GM12878 (cell line): ENCODE results near the gene SLC17A8. TPM values are rescaled to one million over a fixed set of nuclear protein-coding genes. Genes with fewer than 3 reads are reported as not detected.

Experiments used
- CTCF ChIP-seq, 3 experiments: IDR thresholded peaks in 2 of 3; conservative IDR thresholded peaks in 1 of 3; 2 replicates each; pipeline ENCODE4 v1.5.1; 2011; ENCODE audit warnings: low read depth in 3 of 3, low read length in 3 of 3, mild to moderate bottlenecking in 3 of 3, control low read depth in 2 of 3, moderate library complexity in 2 of 3, inconsistent platforms in 1 of 3, mixed read lengths in 1 of 3; ENCODE audit not compliant: control insufficient read depth in 2 of 3, insufficient read depth in 1 of 3; ENCODE audit errors: extremely low read depth in 1 of 3
- SKIL ChIP-seq: fragments of 450-650 bp; IDR thresholded peaks from 2 replicates; pipeline ENCODE4 v1.6.1; 2017; ENCODE audit warnings: mild to moderate bottlenecking, low read depth, inconsistent platforms; ENCODE audit not compliant: poor library complexity, severe bottlenecking
- SMAD5 ChIP-seq: IDR thresholded peaks from 2 replicates; pipeline ENCODE4 v1.6.1; 2016; ENCODE audit warnings: antibody characterized with exemption, low read depth
- SRF ChIP-seq, 2 experiments: IDR thresholded peaks; 2 replicates each; pipeline ENCODE4 v1.6.1; 2011; ENCODE audit warnings: low read depth in 2 of 2, low read length in 2 of 2, mild to moderate bottlenecking in 1 of 2, moderate library complexity in 1 of 2
- polyA plus RNA-seq, 11 experiments: library from polyadenylated mRNA; depleted of rRNA in 4 of 11; unstranded in 6 of 11; stranded (reverse) in 5 of 11; fragments of >200 nt; fragmentation: Nextera tagmentation in 4 of 11; fragmentation: Illumina TruSeq in 1 of 11; extraction: Ambion mirVana in 4 of 11; extraction: Trizol in 1 of 11; gene quantifications; 1 replicate in 1 of 11; 2 replicates in 10 of 11; pipeline versions ENCODE4 v1.2.1 to v1.2.3, GENCODE V29; 2011 to 2016; ENCODE audit warnings: inconsistent platforms in 2 of 11, missing spikeins in 2 of 11, low read depth in 1 of 11
- total RNA-seq, 4 experiments: library from RNA; depleted of rRNA in 3 of 4; stranded (reverse); fragments of >200 nt in 3 of 4; fragmentation: Illumina TruSeq in 1 of 4; extraction: Trizol in 1 of 4; gene quantifications; 2 replicates each; pipeline versions ENCODE4 v1.2.1 to v1.2.3, GENCODE V29; 2013 to 2021
- TF ChIP-seq, protein P1 (sequence below): fragments of 450-650 bp; formaldehyde crosslinking; IDR thresholded peaks from 2 replicates; pipeline ENCODE4 v1.4.0; 2020; ENCODE audit warnings: mild to moderate bottlenecking, moderate library complexity

Gene SLC17A8
- total and polyA plus RNA-seq, 10 of the 15 experiments (the other 5 are each of a cell fraction or from before 2014, with no cell fraction given) = 0.18 TPM; not detected in 9

GRCh38 chr12:100460702-100461101 is 103.8 kb downstream of the SLC17A8 start (continued):
- TF ChIP-seq, protein P1, sequence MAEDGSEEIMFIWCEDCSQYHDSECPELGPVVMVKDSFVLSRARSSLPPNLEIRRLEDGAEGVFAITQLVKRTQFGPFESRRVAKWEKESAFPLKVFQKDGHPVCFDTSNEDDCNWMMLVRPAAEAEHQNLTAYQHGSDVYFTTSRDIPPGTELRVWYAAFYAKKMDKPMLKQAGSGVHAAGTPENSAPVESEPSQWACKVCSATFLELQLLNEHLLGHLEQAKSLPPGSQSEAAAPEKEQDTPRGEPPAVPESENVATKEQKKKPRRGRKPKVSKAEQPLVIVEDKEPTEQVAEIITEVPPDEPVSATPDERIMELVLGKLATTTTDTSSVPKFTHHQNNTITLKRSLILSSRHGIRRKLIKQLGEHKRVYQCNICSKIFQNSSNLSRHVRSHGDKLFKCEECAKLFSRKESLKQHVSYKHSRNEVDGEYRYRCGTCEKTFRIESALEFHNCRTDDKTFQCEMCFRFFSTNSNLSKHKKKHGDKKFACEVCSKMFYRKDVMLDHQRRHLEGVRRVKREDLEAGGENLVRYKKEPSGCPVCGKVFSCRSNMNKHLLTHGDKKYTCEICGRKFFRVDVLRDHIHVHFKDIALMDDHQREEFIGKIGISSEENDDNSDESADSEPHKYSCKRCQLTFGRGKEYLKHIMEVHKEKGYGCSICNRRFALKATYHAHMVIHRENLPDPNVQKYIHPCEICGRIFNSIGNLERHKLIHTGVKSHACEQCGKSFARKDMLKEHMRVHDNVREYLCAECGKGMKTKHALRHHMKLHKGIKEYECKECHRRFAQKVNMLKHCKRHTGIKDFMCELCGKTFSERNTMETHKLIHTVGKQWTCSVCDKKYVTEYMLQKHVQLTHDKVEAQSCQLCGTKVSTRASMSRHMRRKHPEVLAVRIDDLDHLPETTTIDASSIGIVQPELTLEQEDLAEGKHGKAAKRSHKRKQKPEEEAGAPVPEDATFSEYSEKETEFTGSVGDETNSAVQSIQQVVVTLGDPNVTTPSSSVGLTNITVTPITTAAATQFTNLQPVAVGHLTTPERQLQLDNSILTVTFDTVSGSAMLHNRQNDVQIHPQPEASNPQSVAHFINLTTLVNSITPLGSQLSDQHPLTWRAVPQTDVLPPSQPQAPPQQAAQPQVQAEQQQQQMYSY = no peak
- TF ChIP-seq CTCF (IDR thresholded peaks at IDR 0.05 in 2 of 3, conservative IDR thresholded peaks at IDR 0.05 in 1 of 3; ENCODE audit: control insufficient read depth in 2 of 3, extremely low read depth in 1 of 3, insufficient read depth in 1 of 3, low read depth in 3 of 3, low read length in 3 of 3) (no peak), SMAD5 (no peak), SKIL (no peak), SRF (IDR thresholded peaks at IDR 0.05; ENCODE audit: low read depth in 2 of 2, low read length in 2 of 2) (no peak)
- TF ChIP-seq, all 136 proteins: peak for 0
